Right atrium auricular region (tissue), 2 donors: ENCODE results near the gene HBA1. TPM values are rescaled to one million over a fixed set of nuclear protein-coding genes. Genes with fewer than 3 reads are reported as not detected.
"Not testable (repeated sequence)": the region's sequence is repeated elsewhere in the genome, so short reads cannot be mapped to it uniquely, and the experiment has no call there.

Source experiments
- DNase-seq: peaks from one replicate; pipeline ENCODE4 v3.0.0-alpha.2; 2019; ENCODE audit warnings: low spot score
- H3K27ac ChIP-seq, 2 donors: fragments of 200-600 bp; sonication (generic); 1 replicate in 1 of 2; 2 replicates in 1 of 2; pipeline ENCODE4 v1.5.1; 2016 to 2019
- H3K27me3 ChIP-seq, 2 donors: fragments of 200-600 bp; sonication (generic); one replicate each; pipeline versions ENCODE4 v1.5.1 to v1.6.0; 2017 to 2019
- H3K36me3 ChIP-seq: fragments of 200-600 bp; sonication (generic); one replicate; pipeline ENCODE4 v1.5.1; 2016
- H3K4me1 ChIP-seq, 2 donors: fragments of 200-600 bp; sonication (generic); one replicate each; pipeline versions ENCODE4 v1.5.1 to v1.6.0; 2017 to 2019
- H3K4me3 ChIP-seq, 2 donors: fragments of 200-600 bp; sonication (generic); 1 replicate in 1 of 2; 2 replicates in 1 of 2; pipeline ENCODE4 v1.5.1; 2017 to 2019; ENCODE audit warnings: mild to moderate bottlenecking in 1 of 2, moderate library complexity in 1 of 2
- H3K9me3 ChIP-seq, 2 donors: fragments of 200-600 bp; sonication (generic); one replicate each; pipeline ENCODE4 v1.5.1; 2019
- total RNA-seq, 2 donors: library from RNA; depleted of rRNA; stranded (reverse); fragments of >200 nt; gene quantifications; one replicate each; pipeline ENCODE4 v1.1.0, GENCODE V29; 2016
- TF ChIP-seq, protein P1 (sequence below), 2 donors: fragments of 200-600 bp; sonication (generic); IDR thresholded peaks; one replicate each; pipeline ENCODE4 v1.5.1; 2019; ENCODE audit warnings: antibody characterized with exemption in 2 of 2

HBA1 gene
- total RNA-seq, 2 donors from 2014 or later = 1,094 to 1,137 TPM

DNA sequence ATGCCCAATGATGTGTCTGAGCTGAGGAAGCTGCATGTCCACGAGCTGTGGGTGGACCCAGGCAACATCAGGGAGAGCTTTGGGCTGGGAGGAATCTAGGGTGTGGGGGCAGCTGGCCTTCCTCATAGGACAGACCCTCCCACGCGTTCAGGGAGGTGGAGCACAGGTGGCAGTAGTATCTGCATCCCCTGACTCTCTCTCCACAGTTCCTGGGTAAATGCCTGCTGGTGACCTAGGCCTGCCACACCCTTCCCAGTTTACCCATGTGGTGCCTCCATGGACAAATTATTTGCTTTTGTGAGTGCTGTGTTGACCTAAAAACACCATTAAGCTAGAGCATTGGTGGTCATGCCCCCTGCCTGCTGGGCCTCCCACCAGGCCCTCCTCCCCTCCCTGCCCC is 7.5 kb upstream of the HBA1 start:
- TF ChIP-seq, protein P1, sequence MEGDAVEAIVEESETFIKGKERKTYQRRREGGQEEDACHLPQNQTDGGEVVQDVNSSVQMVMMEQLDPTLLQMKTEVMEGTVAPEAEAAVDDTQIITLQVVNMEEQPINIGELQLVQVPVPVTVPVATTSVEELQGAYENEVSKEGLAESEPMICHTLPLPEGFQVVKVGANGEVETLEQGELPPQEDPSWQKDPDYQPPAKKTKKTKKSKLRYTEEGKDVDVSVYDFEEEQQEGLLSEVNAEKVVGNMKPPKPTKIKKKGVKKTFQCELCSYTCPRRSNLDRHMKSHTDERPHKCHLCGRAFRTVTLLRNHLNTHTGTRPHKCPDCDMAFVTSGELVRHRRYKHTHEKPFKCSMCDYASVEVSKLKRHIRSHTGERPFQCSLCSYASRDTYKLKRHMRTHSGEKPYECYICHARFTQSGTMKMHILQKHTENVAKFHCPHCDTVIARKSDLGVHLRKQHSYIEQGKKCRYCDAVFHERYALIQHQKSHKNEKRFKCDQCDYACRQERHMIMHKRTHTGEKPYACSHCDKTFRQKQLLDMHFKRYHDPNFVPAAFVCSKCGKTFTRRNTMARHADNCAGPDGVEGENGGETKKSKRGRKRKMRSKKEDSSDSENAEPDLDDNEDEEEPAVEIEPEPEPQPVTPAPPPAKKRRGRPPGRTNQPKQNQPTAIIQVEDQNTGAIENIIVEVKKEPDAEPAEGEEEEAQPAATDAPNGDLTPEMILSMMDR (IDR thresholded peaks at IDR 0.05) = no peak
- Histone ChIP-seq H3K27me3 (peaks cover 35 to 42% of the 10 kb centered on the region in 2 donors), H3K36me3 (no peaks in the 10 kb centered on the region), H3K27ac (no peak overlapping the region), H3K4me3 (no peak overlapping the region), H3K9me3 (no peaks in the 10 kb centered on the region), H3K4me1 (peaks cover 0 to 20% of the 10 kb centered on the region in 2 donors)
- DNase-seq = no peak

DNA sequence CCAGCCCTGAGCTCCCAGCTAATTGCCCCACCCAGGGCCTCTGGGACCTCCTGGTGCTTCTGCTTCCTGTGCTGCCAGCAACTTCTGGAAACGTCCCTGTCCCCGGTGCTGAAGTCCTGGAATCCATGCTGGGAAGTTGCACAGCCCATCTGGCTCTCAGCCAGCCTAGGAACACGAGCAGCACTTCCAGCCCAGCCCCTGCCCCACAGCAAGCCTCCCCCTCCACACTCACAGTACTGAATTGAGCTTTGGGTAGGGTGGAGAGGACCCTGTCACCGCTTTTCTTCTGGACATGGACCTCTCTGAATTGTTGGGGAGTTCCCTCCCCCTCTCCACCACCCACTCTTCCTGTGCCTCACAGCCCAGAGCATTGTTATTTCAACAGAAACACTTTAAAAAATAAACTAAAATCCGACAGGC is 6.4 kb upstream of the HBA1 start:
- not testable (repeated sequence) for H3K36me3 ChIP-seq, H3K4me3 ChIP-seq, H3K9me3 ChIP-seq, DNase-seq, H3K27ac ChIP-seq
- Histone ChIP-seq H3K27me3 (peaks cover 37 to 47% of the 10 kb centered on the region in 2 donors), H3K4me1 (peaks cover 0 to 18% of the 10 kb centered on the region in 2 donors)

DNA sequence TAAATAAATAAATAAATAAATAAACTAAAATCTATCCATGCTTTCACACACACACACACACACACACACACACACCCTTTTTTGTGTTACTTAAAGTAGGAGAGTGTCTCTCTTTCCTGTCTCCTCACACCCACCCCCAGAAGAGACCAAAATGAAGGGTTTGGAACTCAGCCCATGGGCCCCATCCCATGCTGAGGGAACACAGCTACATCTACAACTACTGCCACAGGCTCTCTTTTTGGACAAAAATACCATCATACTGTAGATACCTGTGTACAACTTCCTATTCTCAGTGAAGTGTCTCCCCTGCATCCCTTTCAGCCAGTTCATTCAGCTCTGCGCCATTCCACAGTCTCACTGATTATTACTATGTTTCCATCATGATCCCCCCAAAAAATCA is 5.7 kb upstream of the HBA1 start:
- Histone ChIP-seq H3K27me3 (peaks cover 30 to 45% of the 10 kb centered on the region in 2 donors), H3K4me1 (peaks cover 0 to 11% of the 10 kb centered on the region in 2 donors), H3K27ac (no peak overlapping the region), H3K36me3 (no peaks in the 10 kb centered on the region), H3K4me3 (no peak overlapping the region), H3K9me3 (no peaks in the 10 kb centered on the region)
- DNase-seq = no peak
- TF ChIP-seq, protein P1 (IDR thresholded peaks at IDR 0.05) = no peak

DNA sequence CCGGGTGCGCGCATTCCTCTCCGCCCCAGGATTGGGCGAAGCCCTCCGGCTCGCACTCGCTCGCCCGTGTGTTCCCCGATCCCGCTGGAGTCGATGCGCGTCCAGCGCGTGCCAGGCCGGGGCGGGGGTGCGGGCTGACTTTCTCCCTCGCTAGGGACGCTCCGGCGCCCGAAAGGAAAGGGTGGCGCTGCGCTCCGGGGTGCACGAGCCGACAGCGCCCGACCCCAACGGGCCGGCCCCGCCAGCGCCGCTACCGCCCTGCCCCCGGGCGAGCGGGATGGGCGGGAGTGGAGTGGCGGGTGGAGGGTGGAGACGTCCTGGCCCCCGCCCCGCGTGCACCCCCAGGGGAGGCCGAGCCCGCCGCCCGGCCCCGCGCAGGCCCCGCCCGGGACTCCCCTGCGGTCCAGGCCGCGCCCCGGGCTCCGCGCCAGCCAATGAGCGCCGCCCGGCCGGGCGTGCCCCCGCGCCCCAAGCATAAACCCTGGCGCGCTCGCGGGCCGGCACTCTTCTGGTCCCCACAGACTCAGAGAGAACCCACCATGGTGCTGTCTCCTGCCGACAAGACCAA is 4.0 kb upstream of the HBA1 start, which contains the start of gene HBA2:
Gene HBA2 (plus strand): TSS at position 503 of the 568 bp plus-strand sequence. CDS start 37 bp downstream, at position 540.
- not testable (repeated sequence) for DNase-seq, H3K4me1 ChIP-seq, H3K4me3 ChIP-seq, H3K36me3 ChIP-seq, H3K9me3 ChIP-seq, H3K27ac ChIP-seq
- H3K27me3 ChIP-seq = peaks cover 16 to 31% of the 10 kb centered on the region in 2 donors

DNA sequence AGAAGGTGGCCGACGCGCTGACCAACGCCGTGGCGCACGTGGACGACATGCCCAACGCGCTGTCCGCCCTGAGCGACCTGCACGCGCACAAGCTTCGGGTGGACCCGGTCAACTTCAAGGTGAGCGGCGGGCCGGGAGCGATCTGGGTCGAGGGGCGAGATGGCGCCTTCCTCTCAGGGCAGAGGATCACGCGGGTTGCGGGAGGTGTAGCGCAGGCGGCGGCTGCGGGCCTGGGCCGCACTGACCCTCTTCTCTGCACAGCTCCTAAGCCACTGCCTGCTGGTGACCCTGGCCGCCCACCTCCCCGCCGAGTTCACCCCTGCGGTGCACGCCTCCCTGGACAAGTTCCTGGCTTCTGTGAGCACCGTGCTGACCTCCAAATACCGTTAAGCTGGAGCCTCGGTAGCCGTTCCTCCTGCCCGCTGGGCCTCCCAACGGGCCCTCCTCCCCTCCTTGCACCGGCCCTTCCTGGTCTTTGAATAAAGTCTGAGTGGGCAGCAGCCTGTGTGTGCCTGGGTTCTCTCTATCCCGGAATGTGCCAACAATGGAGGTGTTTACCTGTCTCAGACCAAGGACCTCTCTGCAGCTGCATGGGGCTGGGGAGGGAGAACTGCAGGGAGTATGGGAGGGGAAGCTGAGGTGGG is 3.1 kb upstream of the HBA1 start:
- not testable (repeated sequence) for H3K36me3 ChIP-seq, H3K4me3 ChIP-seq, DNase-seq, H3K9me3 ChIP-seq, H3K4me1 ChIP-seq, H3K27ac ChIP-seq
- peaks cover 10 to 32% of the 10 kb centered on the region in 2 donors for H3K27me3 ChIP-seq

DNA sequence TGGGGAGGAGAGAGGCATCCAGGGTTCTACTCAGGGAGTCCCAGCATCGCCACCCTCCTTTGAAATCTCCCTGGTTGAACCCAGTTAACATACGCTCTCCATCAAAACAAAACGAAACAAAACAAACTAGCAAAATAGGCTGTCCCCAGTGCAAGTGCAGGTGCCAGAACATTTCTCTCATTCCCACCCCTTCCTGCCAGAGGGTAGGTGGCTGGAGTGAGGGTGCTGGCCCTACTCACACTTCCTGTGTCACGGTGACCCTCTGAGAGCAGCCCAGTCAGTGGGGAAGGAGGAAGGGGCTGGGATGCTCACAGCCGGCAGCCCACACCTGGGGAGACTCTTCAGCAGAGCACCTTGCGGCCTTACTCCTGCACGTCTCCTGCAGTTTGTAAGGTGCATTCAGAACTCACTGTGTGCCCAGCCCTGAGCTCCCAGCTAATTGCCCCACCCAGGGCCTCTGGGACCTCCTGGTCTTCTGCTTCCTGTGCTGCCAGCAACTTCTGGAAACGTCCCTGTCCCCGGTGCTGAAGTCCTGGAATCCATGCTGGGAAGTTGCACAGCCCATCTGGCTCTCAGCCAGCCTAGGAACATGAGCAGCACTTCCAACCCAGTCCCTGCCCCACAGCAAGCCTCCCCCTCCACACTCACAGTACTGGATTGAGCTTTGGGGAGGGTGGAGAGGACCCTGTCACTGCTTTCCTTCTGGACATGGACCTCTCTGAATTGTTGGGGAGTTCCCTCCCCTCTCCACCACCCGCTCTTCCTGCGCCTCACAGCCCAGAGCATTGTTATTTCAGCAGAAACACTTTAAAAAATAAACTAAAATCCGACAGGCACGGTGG is 2.3 kb upstream of the HBA1 start:
- DNase-seq, H3K4me3 ChIP-seq, H3K4me1 ChIP-seq, H3K9me3 ChIP-seq, H3K36me3 ChIP-seq, H3K27ac ChIP-seq: not testable (repeated sequence)
- H3K27me3 ChIP-seq = peaks cover 10 to 23% of the 10 kb centered on the region in 2 donors

DNA sequence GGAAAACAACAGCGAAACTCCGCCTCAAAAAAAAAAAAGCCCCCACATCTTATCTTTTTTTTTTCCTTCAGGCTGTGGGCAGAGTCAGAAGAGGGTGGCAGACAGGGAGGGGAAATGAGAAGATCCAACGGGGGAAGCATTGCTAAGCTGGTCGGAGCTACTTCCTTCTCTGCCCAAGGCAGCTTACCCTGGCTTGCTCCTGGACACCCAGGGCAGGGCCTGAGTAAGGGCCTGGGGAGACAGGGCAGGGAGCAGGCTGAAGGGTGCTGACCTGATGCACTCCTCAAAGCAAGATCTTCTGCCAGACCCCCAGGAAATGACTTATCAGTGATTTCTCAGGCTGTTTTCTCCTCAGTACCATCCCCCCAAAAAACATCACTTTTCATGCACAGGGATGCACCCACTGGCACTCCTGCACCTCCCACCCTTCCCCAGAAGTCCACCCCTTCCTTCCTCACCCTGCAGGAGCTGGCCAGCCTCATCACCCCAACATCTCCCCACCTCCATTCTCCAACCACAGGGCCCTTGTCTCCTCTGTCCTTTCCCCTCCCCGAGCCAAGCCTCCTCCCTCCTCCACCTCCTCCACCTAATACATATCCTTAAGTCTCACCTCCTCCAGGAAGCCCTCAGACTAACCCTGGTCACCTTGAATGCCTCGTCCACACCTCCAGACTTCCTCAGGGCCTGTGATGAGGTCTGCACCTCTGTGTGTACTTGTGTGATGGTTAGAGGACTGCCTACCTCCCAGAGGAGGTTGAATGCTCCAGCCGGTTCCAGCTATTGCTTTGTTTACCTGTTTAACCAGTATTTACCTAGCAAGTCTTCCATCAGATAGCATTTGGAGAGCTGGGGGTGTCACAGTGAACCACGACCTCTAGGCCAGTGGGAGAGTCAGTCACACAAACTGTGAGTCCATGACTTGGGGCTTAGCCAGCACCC is 1.2 kb upstream of the HBA1 start:
- no peak overlapping the region for H3K27ac ChIP-seq
- TF ChIP-seq, protein P1 (IDR thresholded peaks at IDR 0.05) = no peak
- no peak for DNase-seq
- H3K36me3 ChIP-seq = no peaks in the 10 kb centered on the region
- peaks cover 10 to 22% of the 10 kb centered on the region in 2 donors for H3K27me3 ChIP-seq
- H3K9me3 ChIP-seq = no peaks in the 10 kb centered on the region
- H3K4me3 ChIP-seq = no peak overlapping the region
- peaks cover 0 to 15% of the 10 kb centered on the region in 2 donors for H3K4me1 ChIP-seq

DNA sequence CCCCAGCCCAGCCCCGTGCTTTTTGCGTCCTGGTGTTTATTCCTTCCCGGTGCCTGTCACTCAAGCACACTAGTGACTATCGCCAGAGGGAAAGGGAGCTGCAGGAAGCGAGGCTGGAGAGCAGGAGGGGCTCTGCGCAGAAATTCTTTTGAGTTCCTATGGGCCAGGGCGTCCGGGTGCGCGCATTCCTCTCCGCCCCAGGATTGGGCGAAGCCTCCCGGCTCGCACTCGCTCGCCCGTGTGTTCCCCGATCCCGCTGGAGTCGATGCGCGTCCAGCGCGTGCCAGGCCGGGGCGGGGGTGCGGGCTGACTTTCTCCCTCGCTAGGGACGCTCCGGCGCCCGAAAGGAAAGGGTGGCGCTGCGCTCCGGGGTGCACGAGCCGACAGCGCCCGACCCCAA is 474 bp upstream of the HBA1 start:
- H3K4me1 ChIP-seq = peaks cover 0 to 22% of the 10 kb centered on the region in 2 donors
- peaks cover 10 to 26% of the 10 kb centered on the region in 2 donors for H3K27me3 ChIP-seq

More for the DNA sequence above, 474 bp upstream of the HBA1 start:
- H3K4me3 ChIP-seq, H3K9me3 ChIP-seq, H3K36me3 ChIP-seq, H3K27ac ChIP-seq, DNase-seq: not testable (repeated sequence)
